Liver (tissue), 3 donors: ENCODE data around the gene KDM4C.

Experiments
- EGR1 ChIP-seq, 2 donors: IDR thresholded peaks; 2 replicates each; pipeline ENCODE4 v1.6.1; 2016 to 2018; ENCODE audit warnings: antibody characterized with exemption in 2 of 2, low read depth in 2 of 2
- RXRA ChIP-seq, 2 donors: IDR thresholded peaks; 2 replicates each; pipeline ENCODE4 v1.6.1; 2017 to 2018; ENCODE audit warnings: antibody characterized with exemption in 2 of 2, mild to moderate bottlenecking in 1 of 2
- TF ChIP-seq, protein P1 (sequence below): fragments of 150-350 bp; IDR thresholded peaks from 2 replicates; pipeline ENCODE4 v1.5.1; 2017; ENCODE audit warnings: improper control_type of control experiment, low read depth, low read length; ENCODE audit not compliant: missing input control
- donor health status: healthy.
- donor health status: healthy.

DNA sequence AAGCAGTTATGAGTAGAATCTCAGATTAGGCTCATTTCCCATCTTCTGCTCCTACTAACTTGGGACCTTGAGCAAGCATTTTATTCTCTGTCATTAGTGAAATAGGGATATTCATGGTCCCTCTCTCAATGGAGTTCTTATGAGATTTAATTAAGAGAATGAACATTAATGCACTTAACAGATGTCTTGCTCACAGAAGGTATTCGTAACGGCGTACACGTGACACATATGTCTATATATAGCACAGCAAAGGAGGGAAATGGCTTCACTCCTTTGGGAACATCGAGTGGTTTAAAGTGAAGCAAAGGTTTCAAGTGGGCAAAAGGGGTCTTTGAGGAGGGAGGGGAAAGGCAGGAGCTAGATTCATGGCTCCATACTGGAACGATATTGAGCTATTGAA is 24.6 kb downstream of the KDM4C start:
- TF ChIP-seq RXRA (IDR thresholded peaks at IDR 0.05) (no peak), EGR1 (IDR thresholded peaks at IDR 0.05; ENCODE audit: low read depth in 2 of 2) (no peak)
- TF ChIP-seq, protein P1, sequence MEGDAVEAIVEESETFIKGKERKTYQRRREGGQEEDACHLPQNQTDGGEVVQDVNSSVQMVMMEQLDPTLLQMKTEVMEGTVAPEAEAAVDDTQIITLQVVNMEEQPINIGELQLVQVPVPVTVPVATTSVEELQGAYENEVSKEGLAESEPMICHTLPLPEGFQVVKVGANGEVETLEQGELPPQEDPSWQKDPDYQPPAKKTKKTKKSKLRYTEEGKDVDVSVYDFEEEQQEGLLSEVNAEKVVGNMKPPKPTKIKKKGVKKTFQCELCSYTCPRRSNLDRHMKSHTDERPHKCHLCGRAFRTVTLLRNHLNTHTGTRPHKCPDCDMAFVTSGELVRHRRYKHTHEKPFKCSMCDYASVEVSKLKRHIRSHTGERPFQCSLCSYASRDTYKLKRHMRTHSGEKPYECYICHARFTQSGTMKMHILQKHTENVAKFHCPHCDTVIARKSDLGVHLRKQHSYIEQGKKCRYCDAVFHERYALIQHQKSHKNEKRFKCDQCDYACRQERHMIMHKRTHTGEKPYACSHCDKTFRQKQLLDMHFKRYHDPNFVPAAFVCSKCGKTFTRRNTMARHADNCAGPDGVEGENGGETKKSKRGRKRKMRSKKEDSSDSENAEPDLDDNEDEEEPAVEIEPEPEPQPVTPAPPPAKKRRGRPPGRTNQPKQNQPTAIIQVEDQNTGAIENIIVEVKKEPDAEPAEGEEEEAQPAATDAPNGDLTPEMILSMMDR, result no peak
